Measurements from ENCODE around the gene NDUFAF3.

The NDUFAF3 gene

DNA sequence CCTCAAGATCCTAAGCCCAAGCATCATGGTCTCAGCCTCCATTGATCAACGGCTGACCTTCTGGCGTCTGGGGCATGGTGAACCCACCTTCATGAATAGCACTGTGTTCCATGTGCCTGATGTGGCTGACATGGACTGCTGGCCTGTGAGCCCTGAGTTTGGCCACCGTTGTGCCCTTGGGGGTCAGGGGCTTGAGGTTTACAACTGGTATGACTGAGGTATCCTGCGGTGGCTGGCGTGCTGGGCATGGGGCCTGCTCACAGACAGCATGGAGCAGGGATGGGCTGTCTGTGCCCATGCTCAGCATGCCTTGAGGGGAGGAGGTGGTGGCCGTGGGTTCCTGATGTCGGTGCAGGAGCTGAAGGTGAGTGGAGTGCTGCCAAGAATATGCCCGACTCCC is 6.8 kb upstream of the NDUFAF3 start:
- no peak overlapping the region for H3K4me3 ChIP-seq (replicated peaks; ENCODE audit: low read depth, low read length)
- DNase-seq (ENCODE audit: extremely low read depth, low read depth) = no peak
- TF ChIP-seq CTCF (IDR thresholded peaks at IDR 0.05; ENCODE audit: low read depth, low read length, missing control alignments) = no peak

DNA sequence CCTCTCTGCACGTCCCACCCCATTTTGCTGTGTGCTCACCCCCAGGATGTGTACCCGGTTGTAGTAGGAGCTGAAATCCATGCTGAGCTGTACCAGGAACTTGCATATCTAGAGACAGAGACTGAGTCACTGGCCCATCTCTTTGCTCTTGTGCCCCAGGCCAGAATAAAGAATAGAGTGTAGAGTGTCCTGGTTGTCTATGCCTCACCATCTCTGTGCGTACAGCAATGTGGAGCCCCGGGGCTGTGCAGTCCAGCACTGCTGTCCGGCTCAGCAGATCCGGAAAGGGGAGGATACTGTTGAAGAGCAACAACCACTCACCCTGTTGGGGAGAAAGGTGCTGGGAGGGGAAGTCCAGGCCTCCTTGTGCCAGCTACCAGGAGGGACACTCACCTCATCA is 6.2 kb upstream of the NDUFAF3 start:
- no peak for DNase-seq (ENCODE audit: extremely low read depth, low read depth)
- no peak overlapping the region for H3K4me3 ChIP-seq (replicated peaks; ENCODE audit: low read depth, low read length)
- TF ChIP-seq CTCF (IDR thresholded peaks at IDR 0.05; ENCODE audit: low read depth, low read length, missing control alignments) = no peak

- DNase-seq (ENCODE audit: extremely low read depth, low read depth) = no peak
- TF ChIP-seq CTCF (IDR thresholded peaks at IDR 0.05; ENCODE audit: low read depth, low read length, missing control alignments) = no peak
- H3K4me3 ChIP-seq (replicated peaks; ENCODE audit: low read depth, low read length) = no peak overlapping the region
Observed at GRCh38 chr3:49016414-49017228, 5.3 kb upstream of the NDUFAF3 start.

- peak overlapping the region; percentile 72 for H3K4me3 ChIP-seq (replicated peaks; ENCODE audit: low read depth, low read length)
- TF ChIP-seq CTCF (IDR thresholded peaks at IDR 0.05; ENCODE audit: low read depth, low read length, missing control alignments) = no peak
- DNase-seq (ENCODE audit: extremely low read depth, low read depth) = no peak
Observed at GRCh38 chr3:49017229-49017970, 4.5 kb upstream of the NDUFAF3 start.

DNA sequence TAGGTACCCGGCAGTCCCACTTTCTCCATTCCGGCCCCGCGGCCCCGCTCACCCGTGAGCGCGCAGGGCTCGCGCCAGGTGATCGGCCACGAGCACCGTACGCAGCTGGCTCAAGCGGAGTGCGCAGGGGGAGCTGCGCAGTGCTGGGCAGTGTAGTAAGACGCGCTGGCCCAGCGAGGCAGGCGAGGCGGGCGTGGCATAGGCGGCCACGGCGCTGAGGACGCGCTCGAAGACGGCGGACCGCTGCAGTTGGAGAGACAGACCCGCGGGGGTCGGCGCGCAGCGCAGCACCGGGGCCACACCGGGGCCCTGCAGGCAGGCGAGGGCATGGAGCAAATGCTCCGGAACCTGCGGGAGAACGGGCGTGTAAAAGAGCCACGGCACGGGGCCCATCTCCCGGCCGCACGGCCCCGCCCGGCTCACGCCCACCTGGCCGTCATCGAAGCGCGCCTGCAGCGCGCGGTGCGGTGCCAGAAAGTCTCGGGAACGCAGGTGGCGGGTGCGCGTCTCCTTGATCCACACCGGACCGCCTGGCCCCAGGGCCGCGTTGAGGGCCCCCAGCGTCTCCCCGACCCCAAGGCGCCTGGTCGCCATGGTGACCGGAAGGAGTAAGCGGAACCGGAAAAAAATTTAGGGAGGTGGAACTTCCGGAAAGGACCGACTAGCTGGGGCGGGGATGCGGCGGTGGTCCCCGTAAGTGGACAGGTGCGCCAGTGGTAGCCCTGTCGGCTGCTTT is 3.8 kb upstream of the NDUFAF3 start, which contains the start of gene DALRD3:
DALRD3 (minus strand) TSS at position 610 of the 736 bp plus-strand sequence; CDS start at position 594, 16 bp downstream.
- TF ChIP-seq CTCF (IDR thresholded peaks at IDR 0.05; ENCODE audit: low read depth, low read length, missing control alignments) = no peak
- peak within 1 kb of the TSS; percentile 72 for H3K4me3 ChIP-seq (replicated peaks; ENCODE audit: low read depth, low read length)
- no peak for DNase-seq (ENCODE audit: extremely low read depth, low read depth)

DNA sequence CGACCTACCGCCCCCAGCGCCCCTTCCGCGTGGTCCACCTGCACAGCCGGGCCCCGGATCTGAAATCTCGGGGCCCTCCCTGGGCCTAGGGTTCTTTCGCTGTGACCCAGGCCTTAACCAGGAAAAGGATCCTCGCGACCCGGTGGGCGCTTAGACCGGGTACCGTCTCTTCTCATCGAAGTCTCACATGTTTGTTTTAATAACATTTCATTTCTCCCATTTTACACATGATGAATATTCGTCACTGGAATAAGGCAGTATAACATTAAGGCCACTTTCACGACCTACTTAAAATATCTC is 3.3 kb upstream of the NDUFAF3 start:
- TF ChIP-seq CTCF (IDR thresholded peaks at IDR 0.05; ENCODE audit: low read depth, low read length, missing control alignments) = no peak
- H3K4me3 ChIP-seq (replicated peaks; ENCODE audit: low read depth, low read length) = peak overlapping the region; percentile 72
- no peak for DNase-seq (ENCODE audit: extremely low read depth, low read depth)

Data from HFF-Myc (cell line).